CD8-positive, alpha-beta memory T cell (primary cell): ENCODE measurements around the gene SHANK2. TPM values are rescaled to one million over a fixed set of nuclear protein-coding genes. Genes with fewer than 3 reads are reported as not detected.
A peak's percentile ranks its signal among the peaks of the same experiment; 100 is the strongest.

ENCODE experiments used
- CTCF ChIA-PET: fragments of 350-600 bp; sonication (Branson Sonifier 250); formaldehyde crosslinking; loops from one replicate; lab custom pipeline; 2021; ENCODE audit warnings: antibody characterized with exemption; lab: Charles Lee
- POLR2A ChIA-PET: fragments of 350-600 bp; sonication (Branson Sonifier 250); formaldehyde crosslinking; loops from one replicate; lab custom pipeline; 2021; ENCODE audit warnings: antibody characterized with exemption; lab: Charles Lee
- DNase-seq, 5 donors: peaks; one replicate each; pipeline versions ENCODE4 v3.0.0 to v3.0.0-alpha.2; 2020 to 2022; ENCODE audit warnings: mixed read lengths in 1 of 5
- H3K27ac ChIP-seq: one replicate; pipeline ENCODE4 v1.7.0; 2013; ENCODE audit warnings: low read depth, mild to moderate bottlenecking, low read length, moderate library complexity
- H3K27me3 ChIP-seq: 2 replicates; pipeline ENCODE4 v1.7.0; 2013; ENCODE audit warnings: low read length, mild to moderate bottlenecking; ENCODE audit not compliant: insufficient read depth, poor library complexity, severe bottlenecking
- H3K36me3 ChIP-seq: 2 replicates; pipeline ENCODE4 v1.7.0; 2013; ENCODE audit warnings: mild to moderate bottlenecking, low read length, moderate library complexity; ENCODE audit not compliant: insufficient read depth
- H3K4me1 ChIP-seq: 2 replicates; pipeline ENCODE4 v1.7.0; 2013; ENCODE audit warnings: mild to moderate bottlenecking, low read length, moderate library complexity; ENCODE audit not compliant: insufficient read depth
- H3K4me3 ChIP-seq: 2 replicates; pipeline ENCODE4 v1.7.0; 2013; ENCODE audit warnings: mild to moderate bottlenecking, low read length
- H3K9me3 ChIP-seq: 2 replicates; pipeline ENCODE4 v1.7.0; 2013; ENCODE audit warnings: mild to moderate bottlenecking, low read length
- H3K27ac Mint-ChIP-seq, 8 donors: one replicate each; pipeline ENCODE4 v1.8.0; 2020 to 2021; ENCODE audit warnings: mixed read lengths in 8 of 8, mild to moderate bottlenecking in 6 of 8, inconsistent platforms in 3 of 8, moderate library complexity in 3 of 8
- H3K27me3 Mint-ChIP-seq, 2 donors: one replicate each; pipeline ENCODE4 v1.8.0; 2020 to 2021; ENCODE audit warnings: mixed read lengths in 2 of 2, mild to moderate bottlenecking in 1 of 2, moderate library complexity in 1 of 2
- H3K36me3 Mint-ChIP-seq, 3 donors: one replicate each; pipeline ENCODE4 v1.8.0; 2020 to 2021; ENCODE audit warnings: mixed read lengths in 3 of 3, inconsistent platforms in 1 of 3, mild to moderate bottlenecking in 1 of 3
- H3K4me1 Mint-ChIP-seq, 3 donors: one replicate each; pipeline ENCODE4 v1.8.0; 2020 to 2021; ENCODE audit warnings: mixed read lengths in 3 of 3, inconsistent platforms in 1 of 3, mild to moderate bottlenecking in 1 of 3
- H3K4me3 Mint-ChIP-seq, 7 donors: one replicate each; pipeline ENCODE4 v1.8.0; 2020 to 2021; ENCODE audit warnings: mixed read lengths in 7 of 7, mild to moderate bottlenecking in 6 of 7, moderate library complexity in 4 of 7, inconsistent platforms in 2 of 7
- H3K9me3 Mint-ChIP-seq, 5 donors: one replicate each; pipeline ENCODE4 v1.8.0; 2020 to 2022; ENCODE audit warnings: mixed read lengths in 5 of 5, mild to moderate bottlenecking in 3 of 5, moderate library complexity in 2 of 5, inconsistent platforms in 1 of 5
- polyA plus RNA-seq: library from polyadenylated mRNA; unstranded; fragments of 300-500 nt; fragmentation: Illumina TruSeq; gene quantifications from one replicate; pipeline ENCODE4 v1.2.3, GENCODE V29; 2021
- total RNA-seq, 2 experiments: library from RNA; stranded (reverse); gene quantifications; one replicate each; pipeline ENCODE4 v1.2.3, GENCODE V29; 2021

Gene SHANK2
- total and polyA plus RNA-seq, 3 experiments from 2014 or later, result not detected

DNA sequence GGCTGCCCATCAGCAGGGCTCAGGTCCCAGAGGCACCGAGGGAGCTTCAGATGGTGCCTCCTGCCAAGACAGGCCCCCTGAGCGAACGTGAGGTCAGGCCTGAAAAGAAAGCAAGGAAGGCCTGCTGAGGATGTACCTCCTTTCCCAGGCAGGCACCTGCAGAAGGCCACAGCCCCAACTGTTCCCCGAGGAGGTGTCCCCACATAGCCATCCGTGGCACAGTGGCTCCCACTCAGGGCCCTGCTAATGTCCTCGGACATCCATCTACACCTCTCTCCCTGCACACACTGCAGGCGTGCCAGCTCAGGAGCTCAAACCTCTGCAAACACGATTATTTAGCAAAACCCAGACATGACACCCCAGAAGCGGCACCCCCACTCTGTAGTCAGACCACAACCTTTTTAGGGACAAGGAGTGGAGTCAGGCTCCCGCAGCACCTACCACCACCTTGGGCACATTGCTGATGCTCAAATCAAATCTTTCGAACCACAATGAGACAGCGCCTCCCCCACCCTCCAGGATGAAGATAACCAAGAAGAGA lies 36.9 kb downstream of the SHANK2 start:
- Histone ChIP-seq H3K27ac (no peak overlapping the region), H3K4me1 (no peaks in the 10 kb centered on the region), H3K27me3 (no peaks in the 10 kb centered on the region), H3K36me3 (no peaks in the 10 kb centered on the region), H3K9me3 (no peaks in the 10 kb centered on the region), H3K4me3 (no peak overlapping the region)
- DNase-seq, result no peak
- Mint-ChIP-seq H3K36me3 (no peaks in the 10 kb centered on the region), H3K9me3 (no peaks in the 10 kb centered on the region), H3K27ac (no peak overlapping the region), H3K27me3 (peaks cover 2 to 24% of the 10 kb centered on the region in 2 donors), H3K4me3 (no peak overlapping the region), H3K4me1 (no peaks in the 10 kb centered on the region)
- POLR2A ChIA-PET, result no interaction called here
- CTCF ChIA-PET, result no interaction called here

- Histone ChIP-seq H3K4me1 (no peaks in the 10 kb centered on the region), H3K27ac (no peak overlapping the region), H3K27me3 (no peaks in the 10 kb centered on the region), H3K9me3 (no peaks in the 10 kb centered on the region), H3K36me3 (no peaks in the 10 kb centered on the region), H3K4me3 (no peak overlapping the region)
- ChIA-PET CTCF (no interaction called here), POLR2A (no interaction called here)
- H3K36me3 Mint-ChIP-seq, result no peaks in the 10 kb centered on the region
- H3K27me3 Mint-ChIP-seq, result peaks cover 4 to 22% of the 10 kb centered on the region in 2 donors
- no peak overlapping the region for H3K27ac Mint-ChIP-seq
- DNase-seq, result no peak
- no peaks in the 10 kb centered on the region for H3K9me3 Mint-ChIP-seq
- H3K4me3 Mint-ChIP-seq, result no peak overlapping the region
- H3K4me1 Mint-ChIP-seq, result no peaks in the 10 kb centered on the region
Measured at GRCh38 chr11:71214553-71215424, 37.6 kb downstream of the SHANK2 start.

- ChIA-PET CTCF (no interaction called here), POLR2A (no interaction called here)
- Histone ChIP-seq H3K36me3 (no peaks in the 10 kb centered on the region), H3K27ac (no peak overlapping the region), H3K4me1 (no peaks in the 10 kb centered on the region), H3K4me3 (no peak overlapping the region), H3K9me3 (no peaks in the 10 kb centered on the region), H3K27me3 (no peaks in the 10 kb centered on the region)
- no peak for DNase-seq
- H3K36me3 Mint-ChIP-seq, result no peaks in the 10 kb centered on the region
- H3K4me3 Mint-ChIP-seq, result no peak overlapping the region
- H3K27me3 Mint-ChIP-seq, result peaks cover 4 to 22% of the 10 kb centered on the region in 2 donors
- no peaks in the 10 kb centered on the region for H3K4me1 Mint-ChIP-seq
- peak overlapping the region in 1 of 8 donors; percentile 50 for H3K27ac Mint-ChIP-seq
- H3K9me3 Mint-ChIP-seq, result no peaks in the 10 kb centered on the region
Measured at GRCh38 chr11:71213696-71214552, 38.5 kb downstream of the SHANK2 start.

DNA sequence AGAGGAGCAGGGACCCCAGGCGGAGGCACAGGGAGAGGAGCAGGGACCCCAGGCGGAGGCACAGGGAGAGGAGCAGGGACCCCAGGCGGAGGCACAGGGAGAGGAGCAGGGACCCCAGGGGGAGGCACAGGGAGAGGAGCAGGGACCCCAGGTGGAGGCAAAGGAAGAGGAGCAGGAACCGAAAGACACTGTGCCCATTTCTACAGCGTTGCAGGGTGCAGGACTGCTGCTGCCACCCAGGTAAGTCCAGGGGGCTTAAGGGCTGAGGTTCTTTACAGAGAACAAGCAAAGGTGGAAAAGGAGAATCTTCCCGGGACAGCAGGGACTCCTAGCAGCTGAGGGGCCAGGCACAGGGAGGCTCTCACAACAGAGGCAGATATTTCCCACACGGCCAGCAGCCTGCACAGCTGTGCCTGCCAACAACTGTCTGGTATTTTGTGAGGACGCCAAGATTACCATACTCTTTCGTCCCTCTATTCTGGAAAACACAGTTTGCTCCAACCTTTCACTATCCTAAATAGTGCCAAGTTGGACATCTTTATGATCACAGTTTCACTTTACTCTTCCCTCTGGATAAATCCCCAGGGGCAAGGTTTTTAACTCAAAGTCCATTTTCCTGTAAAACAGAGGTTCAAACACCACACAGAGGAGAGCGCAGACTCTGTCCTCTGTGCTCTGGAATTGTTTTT lies 39.4 kb downstream of the SHANK2 start:
- Histone ChIP-seq H3K27ac (no peak overlapping the region), H3K36me3 (no peaks in the 10 kb centered on the region), H3K4me1 (no peaks in the 10 kb centered on the region), H3K27me3 (no peaks in the 10 kb centered on the region), H3K9me3 (no peaks in the 10 kb centered on the region), H3K4me3 (no peak overlapping the region)
- ChIA-PET CTCF (no interaction called here), POLR2A (no interaction called here)
- Mint-ChIP-seq H3K9me3 (no peaks in the 10 kb centered on the region), H3K4me3 (no peak overlapping the region), H3K27ac (no peak overlapping the region), H3K36me3 (no peaks in the 10 kb centered on the region), H3K4me1 (no peaks in the 10 kb centered on the region), H3K27me3 (peaks cover 4 to 22% of the 10 kb centered on the region in 2 donors)
- DNase-seq, result no peak

GRCh38 chr11:71211631-71212030 lies 40.7 kb downstream of the SHANK2 start:
- no peak overlapping the region for H3K4me3 ChIP-seq
- H3K9me3 ChIP-seq, result no peaks in the 10 kb centered on the region
- Mint-ChIP-seq H3K36me3 (no peaks in the 10 kb centered on the region), H3K27me3 (peaks cover 4 to 22% of the 10 kb centered on the region in 2 donors), H3K4me3 (no peak overlapping the region), H3K27ac (no peak overlapping the region), H3K4me1 (no peaks in the 10 kb centered on the region), H3K9me3 (no peaks in the 10 kb centered on the region)
- no peaks in the 10 kb centered on the region for H3K27me3 ChIP-seq
- H3K36me3 ChIP-seq, result no peaks in the 10 kb centered on the region
- ChIA-PET POLR2A (no interaction called here), CTCF (no interaction called here)
- no peak overlapping the region for H3K27ac ChIP-seq
- no peak for DNase-seq
- no peaks in the 10 kb centered on the region for H3K4me1 ChIP-seq

- no peaks in the 10 kb centered on the region for H3K4me1 Mint-ChIP-seq
- H3K27me3 Mint-ChIP-seq, result peaks cover 4 to 17% of the 10 kb centered on the region in 2 donors
- H3K27ac ChIP-seq, result no peak overlapping the region
- H3K27ac Mint-ChIP-seq, result no peak overlapping the region
- ChIA-PET CTCF (no interaction called here), POLR2A (no interaction called here)
- H3K9me3 ChIP-seq, result no peaks in the 10 kb centered on the region
- no peaks in the 10 kb centered on the region for H3K36me3 ChIP-seq
- H3K4me1 ChIP-seq, result no peaks in the 10 kb centered on the region
- no peaks in the 10 kb centered on the region for H3K27me3 ChIP-seq
- no peak for DNase-seq
- no peaks in the 10 kb centered on the region for H3K36me3 Mint-ChIP-seq
- H3K4me3 ChIP-seq, result no peak overlapping the region
- no peak overlapping the region for H3K4me3 Mint-ChIP-seq
- no peaks in the 10 kb centered on the region for H3K9me3 Mint-ChIP-seq
Measured at GRCh38 chr11:71210861-71211260, 41.5 kb downstream of the SHANK2 start.

DNA sequence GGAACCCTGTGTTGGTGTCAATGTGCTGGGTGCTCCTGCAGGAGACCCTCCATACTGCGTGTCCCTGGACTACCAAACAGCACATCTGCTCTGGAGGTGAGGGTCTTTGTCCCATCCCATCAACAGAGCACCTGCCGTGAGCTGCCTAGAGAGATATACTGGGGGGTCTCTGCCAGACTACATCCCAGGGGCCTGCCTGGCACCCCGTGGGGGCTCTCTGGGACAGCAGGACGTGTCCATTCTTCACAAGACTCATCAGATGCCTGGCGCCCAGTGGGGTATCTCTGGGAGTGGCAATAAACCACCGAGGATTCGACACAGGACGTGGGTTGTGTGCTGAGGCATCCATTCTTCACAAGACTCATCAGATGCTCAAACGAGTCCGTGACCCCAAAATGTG lies 42.7 kb downstream of the SHANK2 start:
- H3K4me1 Mint-ChIP-seq, result no peaks in the 10 kb centered on the region
- peaks cover 4 to 12% of the 10 kb centered on the region in 2 donors for H3K27me3 Mint-ChIP-seq
- H3K27ac ChIP-seq, result no peak overlapping the region
- H3K27me3 ChIP-seq, result no peaks in the 10 kb centered on the region
- H3K4me1 ChIP-seq, result no peaks in the 10 kb centered on the region
- H3K4me3 ChIP-seq, result no peak overlapping the region
- H3K9me3 Mint-ChIP-seq, result no peaks in the 10 kb centered on the region
- DNase-seq, result no peak
- H3K36me3 Mint-ChIP-seq, result no peaks in the 10 kb centered on the region
- no peak overlapping the region for H3K4me3 Mint-ChIP-seq
- no peaks in the 10 kb centered on the region for H3K36me3 ChIP-seq
- ChIA-PET POLR2A (no interaction called here), CTCF (no interaction called here)
- no peak overlapping the region for H3K27ac Mint-ChIP-seq
- H3K9me3 ChIP-seq, result no peaks in the 10 kb centered on the region
